ENCODE measurements around the gene AKR7A3.
"Not testable (repeated sequence)": the region's sequence is repeated elsewhere in the genome, so short reads cannot be mapped to it uniquely, and the experiment has no call there.

- not testable (repeated sequence) for TF ChIP-seq POLR2A, CTCF (IDR thresholded peaks at IDR 0.05)
Observed at GRCh38 chr1:19270343-19270730, 18.2 kb downstream of the AKR7A3 start.
